Sciatic nerve (tissue), 2 donors: Measurements from ENCODE around the gene MKS1. TPM values are rescaled to one million over a fixed set of nuclear protein-coding genes. Genes with fewer than 3 reads are reported as not detected.

Source experiments
- ATAC-seq: fragments of 200-7000 bp; cut with Tn5 transposase; one replicate; pipeline ENCODE4 v1.9.1; 2020; ENCODE audit warnings: mild to moderate bottlenecking, moderate library complexity
- DNase-seq: peaks from one replicate; pipeline ENCODE4 v3.0.0-alpha.2; 2020; ENCODE audit warnings: low spot score
- intact Hi-C: fragments of 100-400 bp; cut with DNase I; formaldehyde crosslinking; loops from one replicate; pipeline ENCODE4 v1.14.2; 2022
- total RNA-seq: library from RNA; stranded (reverse); fragmentation: NEBNext Ultra II Directional; extraction: Animal tissue kit (Norgen Biotek cat#: 25700); gene quantifications from one replicate; pipeline ENCODE4 v1.2.1, GENCODE V29; 2021
- donor health status: DM: no; HTN: no; CAD: no.
- donor health status: DM: no; HTN: no; CAD: no.

MKS1 gene
- total RNA-seq, result 18.7 TPM

GRCh38 chr17:58219007-58219788 lies at the start of gene MKS1:
TSS of gene MKS1 (minus strand) at chr17:58219255. CDS start at chr17:58219230, 25 bp downstream.
- ATAC-seq, result peak; percentile 100
- intact Hi-C loops, result no loop called here
- peak; percentile 95 for DNase-seq

GRCh38 chr17:58268326-58268725 lies 49.3 kb upstream of the MKS1 start:
- no peak for ATAC-seq
- intact Hi-C loops, result no loop called here
- no peak for DNase-seq

GRCh38 chr17:58267347-58268324 lies 48.6 kb upstream of the MKS1 start:
- intact Hi-C loops, result no loop called here
- no peak for DNase-seq
- ATAC-seq, result no peak

GRCh38 chr17:58265902-58266875 lies 47.1 kb upstream of the MKS1 start:
- DNase-seq, result no peak
- ATAC-seq, result no peak
- intact Hi-C loops, result no loop called here

GRCh38 chr17:58265271-58265670 lies 46.2 kb upstream of the MKS1 start:
- intact Hi-C loops, result no loop called here
- ATAC-seq (no peak), DNase-seq (no peak)

GRCh38 chr17:58264407-58265103 lies 45.5 kb upstream of the MKS1 start:
- ATAC-seq (no peak), DNase-seq (no peak)
- intact Hi-C loops, result no loop called here

GRCh38 chr17:58263773-58264172 lies 44.7 kb upstream of the MKS1 start:
- intact Hi-C loops, result no loop called here
- DNase-seq (no peak), ATAC-seq (no peak)

GRCh38 chr17:58262149-58262548 lies 43.1 kb upstream of the MKS1 start:
- intact Hi-C loops, result no loop called here
- DNase-seq, result no peak
- no peak for ATAC-seq

GRCh38 chr17:58254803-58255202 lies 35.7 kb upstream of the MKS1 start:
- intact Hi-C loops, result loop anchor here (5.0 kb wide), 1 partner anchor 993 kb away; no protein-coding TSS in a partner anchor
- DNase-seq (no peak), ATAC-seq (no peak)

- DNase-seq (no peak), ATAC-seq (no peak)
- intact Hi-C loops, result no loop called here
Observed at GRCh38 chr17:58253082-58253481, 34.0 kb upstream of the MKS1 start.

- DNase-seq (no peak), ATAC-seq (no peak)
- intact Hi-C loops, result no loop called here
Observed at GRCh38 chr17:58252141-58252540, 33.1 kb upstream of the MKS1 start.

GRCh38 chr17:58250344-58251011 lies 31.4 kb upstream of the MKS1 start:
- intact Hi-C loops, result no loop called here
- no peak for ATAC-seq
- no peak for DNase-seq

GRCh38 chr17:58249270-58250133 lies 30.4 kb upstream of the MKS1 start:
- intact Hi-C loops, result no loop called here
- peak; percentile 95 for ATAC-seq
- peak; percentile 83 for DNase-seq

- intact Hi-C loops, result no loop called here
- no peak for DNase-seq
- ATAC-seq, result no peak
Observed at GRCh38 chr17:58248955-58249269, 29.9 kb upstream of the MKS1 start.

GRCh38 chr17:58247511-58248363 lies 28.7 kb upstream of the MKS1 start:
- ATAC-seq (no peak), DNase-seq (no peak)
- intact Hi-C loops, result no loop called here

- intact Hi-C loops, result no loop called here
- ATAC-seq, result no peak
- no peak for DNase-seq
Observed at GRCh38 chr17:58246781-58247180, 27.7 kb upstream of the MKS1 start.
